WERI-Rb-1 (cell line): ENCODE results near the gene RAD51B.

Source experiments
- DNase-seq: peaks from one replicate; pipeline ENCODE4 v3.0.0-alpha.2; 2020
- H3K27ac ChIP-seq: fragments of 250-450 bp; sonication (Bioruptor Pico); 2 replicates; pipeline ENCODE4 v1.5.1; 2020; ENCODE audit warnings: mild to moderate bottlenecking, moderate library complexity
- H3K27me3 ChIP-seq: fragments of 250-450 bp; sonication (Bioruptor Pico); 2 replicates; pipeline ENCODE4 v1.5.1; 2021; ENCODE audit warnings: mild to moderate bottlenecking, low read depth, moderate library complexity; ENCODE audit not compliant: insufficient read depth, severe bottlenecking
- H3K36me3 ChIP-seq: fragments of 250-450 bp; sonication (Bioruptor Pico); 2 replicates; pipeline ENCODE4 v1.5.1; 2020; ENCODE audit warnings: mild to moderate bottlenecking, moderate library complexity
- H3K4me3 ChIP-seq: 2 replicates; pipeline ENCODE4 v1.5.1; 2011; ENCODE audit warnings: low read depth, mild to moderate bottlenecking, control low read depth, low read length
- H3K9me3 ChIP-seq: fragments of 250-450 bp; sonication (Bioruptor Pico); 2 replicates; pipeline ENCODE4 v1.5.1; 2021; ENCODE audit warnings: mild to moderate bottlenecking, moderate library complexity; ENCODE audit not compliant: severe bottlenecking
- CTCF ChIP-seq: IDR thresholded peaks from 2 replicates; pipeline ENCODE4 v1.5.1; 2011; ENCODE audit warnings: low read depth, mild to moderate bottlenecking, control low read depth, inconsistent platforms, low read length

The RAD51B gene

GRCh38 chr14:68523989-68524725 lies 704.6 kb downstream of the RAD51B start:
- DNase-seq: no peak
- no peaks in the 10 kb centered on the region for H3K27me3 ChIP-seq
- H3K9me3 ChIP-seq: peaks cover 5% of the 10 kb centered on the region
- H3K27ac ChIP-seq: no peak overlapping the region
- no peaks in the 10 kb centered on the region for H3K36me3 ChIP-seq
- no peak overlapping the region for H3K4me3 ChIP-seq
- TF ChIP-seq CTCF: no peak

- H3K27me3 ChIP-seq: no peaks in the 10 kb centered on the region
- TF ChIP-seq CTCF: no peak
- no peak overlapping the region for H3K4me3 ChIP-seq
- H3K36me3 ChIP-seq: no peaks in the 10 kb centered on the region
- DNase-seq: no peak
- H3K27ac ChIP-seq: no peak overlapping the region
- H3K9me3 ChIP-seq: peaks cover 5% of the 10 kb centered on the region
Observed at GRCh38 chr14:68525516-68525915, 705.9 kb downstream of the RAD51B start.

- Histone ChIP-seq H3K4me3 (no peak overlapping the region), H3K9me3 (peaks cover 5% of the 10 kb centered on the region), H3K36me3 (no peaks in the 10 kb centered on the region), H3K27me3 (no peaks in the 10 kb centered on the region), H3K27ac (no peak overlapping the region)
- no peak for DNase-seq
- TF ChIP-seq CTCF: no peak
Observed at GRCh38 chr14:68526512-68527091, 707.0 kb downstream of the RAD51B start.

- no peaks in the 10 kb centered on the region for H3K36me3 ChIP-seq
- no peak for TF ChIP-seq CTCF
- no peak overlapping the region for H3K4me3 ChIP-seq
- H3K27me3 ChIP-seq: no peaks in the 10 kb centered on the region
- peaks cover 5% of the 10 kb centered on the region for H3K9me3 ChIP-seq
- no peak overlapping the region for H3K27ac ChIP-seq
- no peak for DNase-seq
Observed at GRCh38 chr14:68527329-68527851, 707.8 kb downstream of the RAD51B start.

- no peaks in the 10 kb centered on the region for H3K36me3 ChIP-seq
- DNase-seq: no peak
- H3K4me3 ChIP-seq: no peak overlapping the region
- no peaks in the 10 kb centered on the region for H3K27me3 ChIP-seq
- peaks cover 5% of the 10 kb centered on the region for H3K9me3 ChIP-seq
- H3K27ac ChIP-seq: no peak overlapping the region
- TF ChIP-seq CTCF: no peak
Observed at GRCh38 chr14:68528040-68528687, 708.6 kb downstream of the RAD51B start.
